Smooth muscle cell (in vitro differentiated cells): ENCODE results near the gene CDH8. TPM values are rescaled to one million over a fixed set of nuclear protein-coding genes. Genes with fewer than 3 reads are reported as not detected.

Source experiments
- DNase-seq: peaks from one replicate; lab custom pipeline; 2025; ENCODE audit not compliant: unreplicated experiment; lab: John Stamatoyannopoulos, UW
- H2AFZ ChIP-seq: fragments of 200-600 bp; sonication (generic); 2 replicates; pipeline ENCODE4 v1.6.0; 2016; ENCODE audit warnings: antibody characterized with exemption, low read depth, mild to moderate bottlenecking
- H3F3A ChIP-seq: fragments of 200-600 bp; sonication (generic); 2 replicates; pipeline ENCODE4 v1.6.0; 2017; ENCODE audit warnings: antibody characterized with exemption, low read depth
- H3K27ac ChIP-seq: fragments of 200-600 bp; sonication (generic); 2 replicates; pipeline ENCODE4 v1.5.1; 2016; ENCODE audit warnings: low read depth, mild to moderate bottlenecking
- H3K27me3 ChIP-seq: fragments of 200-600 bp; sonication (generic); 2 replicates; pipeline ENCODE4 v1.6.1; 2016; ENCODE audit warnings: low read depth, mild to moderate bottlenecking
- H3K36me3 ChIP-seq: fragments of 200-600 bp; sonication (generic); 2 replicates; pipeline ENCODE4 v1.5.1; 2016; ENCODE audit warnings: low read depth
- H3K4me1 ChIP-seq: fragments of 200-600 bp; sonication (generic); 2 replicates; pipeline ENCODE4 v1.5.1; 2016; ENCODE audit warnings: low read depth
- H3K4me2 ChIP-seq: fragments of 200-600 bp; sonication (generic); 2 replicates; pipeline ENCODE4 v1.6.0; 2016; ENCODE audit warnings: mild to moderate bottlenecking
- H3K4me3 ChIP-seq: fragments of 200-600 bp; sonication (generic); 2 replicates; pipeline ENCODE4 v1.5.1; 2016; ENCODE audit warnings: mild to moderate bottlenecking
- H3K79me2 ChIP-seq: fragments of 200-600 bp; sonication (generic); 2 replicates; pipeline ENCODE4 v1.6.0; 2016; ENCODE audit warnings: low read depth, mild to moderate bottlenecking
- H3K9ac ChIP-seq: fragments of 200-600 bp; sonication (generic); 2 replicates; pipeline ENCODE4 v1.6.0; 2016; ENCODE audit warnings: low read depth
- H3K9me3 ChIP-seq: fragments of 200-600 bp; sonication (generic); replicated peaks from 2 replicates; pipeline ENCODE4 v1.5.1; 2016; ENCODE audit warnings: low read depth
- H4K20me1 ChIP-seq: fragments of 200-600 bp; sonication (generic); 2 replicates; pipeline ENCODE4 v1.6.0; 2016; ENCODE audit warnings: low read depth
- WGBS: methylation state at CpG from one replicate; pipeline ENCODE4 v1.1.7; 2016; ENCODE audit warnings: low lambda C conversion rate; 5-methylcytosine and 5-hydroxymethylcytosine counted together
- polyA plus RNA-seq: library from polyadenylated mRNA; unstranded; fragments of >200 nt; fragmentation: Nextera tagmentation; extraction: Ambion mirVana; gene quantifications from 2 replicates; pipeline ENCODE4 v1.2.1, GENCODE V29; 2016
- total RNA-seq: library from RNA; depleted of rRNA; stranded (reverse); fragments of >200 nt; gene quantifications from 2 replicates; pipeline ENCODE4 v1.2.3, GENCODE V29; 2014
- TF ChIP-seq, protein P1 (sequence below): fragments of 200-600 bp; sonication (generic); IDR thresholded peaks from 2 replicates; pipeline ENCODE4 v1.5.1; 2017; ENCODE audit warnings: borderline replicate concordance, mild to moderate bottlenecking, antibody characterized with exemption; ENCODE audit not compliant: insufficient read depth, poor library complexity, severe bottlenecking

CDH8 gene
- total and polyA plus RNA-seq, 2 experiments from 2014 or later, result 1.8 to 5.5 TPM

DNA sequence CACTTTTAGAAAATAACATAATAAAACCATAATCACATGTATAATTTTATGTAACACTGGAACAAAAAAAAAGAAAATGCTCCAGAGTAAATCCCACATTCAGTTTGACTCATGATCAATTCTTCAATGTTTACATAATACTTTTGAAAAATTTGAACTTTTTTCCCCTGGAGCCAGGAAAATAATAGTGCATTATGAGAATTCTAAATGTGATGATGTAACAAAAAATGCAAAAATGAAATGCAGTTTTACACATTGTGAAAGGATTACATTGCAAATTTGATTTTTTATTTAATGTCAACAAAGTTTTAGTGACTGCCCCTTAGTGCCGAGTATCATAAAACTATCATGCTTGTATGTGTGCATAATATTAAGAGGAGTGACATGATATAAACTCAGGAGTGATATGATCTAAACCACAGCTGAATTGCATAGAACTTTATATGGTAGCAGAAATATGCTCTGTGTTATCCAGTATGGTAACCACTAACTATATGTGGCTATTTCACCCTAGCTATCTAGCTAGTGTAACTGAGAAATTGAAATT, 238.2 kb downstream of the CDH8 start:
- TF ChIP-seq, protein P1, sequence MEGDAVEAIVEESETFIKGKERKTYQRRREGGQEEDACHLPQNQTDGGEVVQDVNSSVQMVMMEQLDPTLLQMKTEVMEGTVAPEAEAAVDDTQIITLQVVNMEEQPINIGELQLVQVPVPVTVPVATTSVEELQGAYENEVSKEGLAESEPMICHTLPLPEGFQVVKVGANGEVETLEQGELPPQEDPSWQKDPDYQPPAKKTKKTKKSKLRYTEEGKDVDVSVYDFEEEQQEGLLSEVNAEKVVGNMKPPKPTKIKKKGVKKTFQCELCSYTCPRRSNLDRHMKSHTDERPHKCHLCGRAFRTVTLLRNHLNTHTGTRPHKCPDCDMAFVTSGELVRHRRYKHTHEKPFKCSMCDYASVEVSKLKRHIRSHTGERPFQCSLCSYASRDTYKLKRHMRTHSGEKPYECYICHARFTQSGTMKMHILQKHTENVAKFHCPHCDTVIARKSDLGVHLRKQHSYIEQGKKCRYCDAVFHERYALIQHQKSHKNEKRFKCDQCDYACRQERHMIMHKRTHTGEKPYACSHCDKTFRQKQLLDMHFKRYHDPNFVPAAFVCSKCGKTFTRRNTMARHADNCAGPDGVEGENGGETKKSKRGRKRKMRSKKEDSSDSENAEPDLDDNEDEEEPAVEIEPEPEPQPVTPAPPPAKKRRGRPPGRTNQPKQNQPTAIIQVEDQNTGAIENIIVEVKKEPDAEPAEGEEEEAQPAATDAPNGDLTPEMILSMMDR, result no peak
- Histone ChIP-seq H3K4me2 (no peak overlapping the region), H2AFZ (no peak overlapping the region), H3K4me3 (no peak overlapping the region), H3F3A (no peaks in the 10 kb centered on the region), H3K36me3 (no peaks in the 10 kb centered on the region), H3K4me1 (no peaks in the 10 kb centered on the region), H3K27me3 (no peaks in the 10 kb centered on the region), H3K9me3 (no peaks in the 10 kb centered on the region), H4K20me1 (no peaks in the 10 kb centered on the region), H3K9ac (no peak overlapping the region), H3K79me2 (no peaks in the 10 kb centered on the region), H3K27ac (no peak overlapping the region)
- no peak for DNase-seq
- 95% methylated on average over 1 of the region's 1 CpG for WGBS

DNA sequence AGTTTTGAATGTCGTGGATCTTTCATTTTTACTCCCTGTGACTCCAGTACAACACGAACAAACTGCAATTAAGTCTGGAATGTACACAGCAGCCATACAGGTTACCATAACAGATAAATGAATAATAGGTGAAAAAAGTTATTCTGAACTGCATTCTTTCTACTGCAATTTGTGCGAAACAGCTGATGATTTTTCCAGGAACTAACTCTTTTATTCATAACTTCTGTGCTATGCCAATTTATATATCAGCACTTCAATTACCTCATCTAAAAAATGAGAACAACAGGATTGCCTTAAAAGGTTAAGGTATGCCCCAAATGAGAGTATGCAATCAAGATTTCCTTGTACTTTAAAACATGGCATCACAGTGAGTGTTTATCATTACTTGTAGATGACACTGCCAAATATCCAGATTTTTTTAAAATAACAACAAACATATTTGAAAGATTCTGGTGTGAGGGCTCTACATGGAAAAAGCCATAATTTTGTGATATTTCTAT, 238.9 kb downstream of the CDH8 start:
- H3K79me2 ChIP-seq, result no peaks in the 10 kb centered on the region
- DNase-seq, result no peak
- H3K27me3 ChIP-seq, result no peaks in the 10 kb centered on the region
- H3F3A ChIP-seq, result no peaks in the 10 kb centered on the region
- no peaks in the 10 kb centered on the region for H3K4me1 ChIP-seq
- no peak overlapping the region for H3K27ac ChIP-seq
- H3K4me3 ChIP-seq, result no peak overlapping the region
- H3K4me2 ChIP-seq, result no peak overlapping the region
- 67% methylated on average over 3 of the region's 3 CpGs for WGBS
- TF ChIP-seq, protein P1, result no peak
- no peaks in the 10 kb centered on the region for H3K36me3 ChIP-seq
- H2AFZ ChIP-seq, result no peak overlapping the region
- no peak overlapping the region for H3K9ac ChIP-seq
- H4K20me1 ChIP-seq, result no peaks in the 10 kb centered on the region
- H3K9me3 ChIP-seq, result no peaks in the 10 kb centered on the region

DNA sequence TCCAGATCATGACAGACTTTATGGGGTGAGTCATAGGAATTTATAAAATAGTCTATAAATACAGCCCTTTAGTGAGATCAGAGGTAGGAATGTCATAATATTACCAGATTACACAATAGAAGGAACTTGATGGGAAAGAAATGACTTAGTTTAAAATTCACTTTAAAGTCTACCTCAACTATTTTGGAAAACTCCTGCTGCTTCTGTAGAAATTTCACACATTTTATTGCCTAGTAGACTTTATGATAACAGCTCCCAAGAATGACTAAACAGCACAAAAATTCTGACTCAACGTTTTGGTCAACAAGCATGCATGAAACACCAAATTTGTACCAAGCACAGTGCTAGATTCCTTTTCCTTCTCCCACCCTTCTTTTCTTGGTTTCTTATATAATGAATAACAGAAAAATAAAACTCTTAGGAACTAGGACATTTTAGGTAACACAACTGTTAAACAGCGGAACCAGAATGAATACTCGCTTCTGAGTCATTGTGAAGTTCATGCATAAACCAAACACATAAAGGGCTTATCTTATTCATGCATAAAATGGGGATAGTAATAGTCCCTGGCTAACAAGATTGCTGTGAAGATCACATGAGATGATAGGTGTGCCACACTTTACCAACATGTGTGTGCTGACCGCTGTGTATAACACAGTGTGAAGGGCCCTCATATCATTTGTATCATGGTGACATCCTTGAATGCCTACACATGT, 243.9 kb downstream of the CDH8 start:
- H3K4me3 ChIP-seq, result no peak overlapping the region
- H3K9me3 ChIP-seq, result no peaks in the 10 kb centered on the region
- TF ChIP-seq, protein P1, result no peak
- no peak for DNase-seq
- H3K9ac ChIP-seq, result no peak overlapping the region
- no peak overlapping the region for H2AFZ ChIP-seq
- no peaks in the 10 kb centered on the region for H3K27me3 ChIP-seq
- 46% methylated on average over 4 of the region's 4 CpGs for WGBS
- H3K79me2 ChIP-seq, result no peaks in the 10 kb centered on the region
- H4K20me1 ChIP-seq, result no peaks in the 10 kb centered on the region
- H3K4me1 ChIP-seq, result peaks cover 6% of the 10 kb centered on the region
- no peaks in the 10 kb centered on the region for H3K36me3 ChIP-seq
- H3K27ac ChIP-seq, result peak overlapping the region; percentile 58
- H3K4me2 ChIP-seq, result peak overlapping the region; percentile 49
- H3F3A ChIP-seq, result peaks cover 7% of the 10 kb centered on the region
